Muscle layer of duodenum (tissue), 2 donors: Measurements from ENCODE around the gene ALX4.

Source experiments
- H3K27ac ChIP-seq: one replicate; pipeline ENCODE4 v1.7.0; 2013; ENCODE audit warnings: mild to moderate bottlenecking, low read length
- H3K27me3 ChIP-seq: one replicate; pipeline ENCODE4 v1.7.0; 2013; ENCODE audit warnings: low read depth, mild to moderate bottlenecking, control low read depth, low read length
- H3K36me3 ChIP-seq, 2 donors: one replicate each; pipeline ENCODE4 v1.7.0; 2013; ENCODE audit warnings: low read length in 2 of 2, control low read depth in 1 of 2, mild to moderate bottlenecking in 1 of 2; ENCODE audit not compliant: insufficient read depth in 2 of 2, control insufficient read depth in 1 of 2
- H3K4me1 ChIP-seq, 2 donors: one replicate each; pipeline ENCODE4 v1.7.0; 2013; ENCODE audit warnings: low read length in 2 of 2, mild to moderate bottlenecking in 2 of 2, control low read depth in 1 of 2, moderate library complexity in 1 of 2; ENCODE audit not compliant: insufficient read depth in 2 of 2, control insufficient read depth in 1 of 2
- H3K4me3 ChIP-seq, 2 donors: one replicate each; pipeline ENCODE4 v1.7.0; 2013; ENCODE audit warnings: low read length in 2 of 2, low read depth in 1 of 2, mild to moderate bottlenecking in 1 of 2
- H3K9me3 ChIP-seq, 2 donors: one replicate each; pipeline ENCODE4 v1.7.0; 2013; ENCODE audit warnings: low read length in 2 of 2, control low read depth in 1 of 2, mild to moderate bottlenecking in 1 of 2; ENCODE audit not compliant: control insufficient read depth in 1 of 2
- donor health status: healthy.

ALX4 gene

DNA sequence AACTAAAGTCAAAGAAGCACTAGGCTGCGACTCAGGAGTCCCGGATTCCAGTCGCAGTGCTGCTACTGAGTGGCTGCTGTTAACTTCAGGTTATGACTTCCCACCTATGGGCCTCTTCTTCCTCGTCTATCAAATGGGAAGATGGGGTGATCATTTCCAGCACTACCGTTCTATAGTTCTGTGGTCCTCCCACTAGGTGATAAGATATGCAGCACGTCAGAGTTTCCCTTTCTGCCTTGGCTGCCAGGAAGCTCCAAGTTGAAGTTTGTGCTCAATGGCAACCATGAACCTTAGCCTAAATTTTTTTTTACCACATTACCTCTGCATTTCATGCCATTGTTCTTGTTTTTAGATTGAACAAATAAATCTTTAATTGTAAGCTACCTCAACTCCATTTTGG is 38.7 kb downstream of the ALX4 start:
- no peaks in the 10 kb centered on the region for H3K27me3 ChIP-seq
- no peaks in the 10 kb centered on the region for H3K4me1 ChIP-seq
- no peak overlapping the region for H3K4me3 ChIP-seq
- no peak overlapping the region for H3K27ac ChIP-seq
- H3K36me3 ChIP-seq = no peaks in the 10 kb centered on the region
- no peaks in the 10 kb centered on the region for H3K9me3 ChIP-seq

DNA sequence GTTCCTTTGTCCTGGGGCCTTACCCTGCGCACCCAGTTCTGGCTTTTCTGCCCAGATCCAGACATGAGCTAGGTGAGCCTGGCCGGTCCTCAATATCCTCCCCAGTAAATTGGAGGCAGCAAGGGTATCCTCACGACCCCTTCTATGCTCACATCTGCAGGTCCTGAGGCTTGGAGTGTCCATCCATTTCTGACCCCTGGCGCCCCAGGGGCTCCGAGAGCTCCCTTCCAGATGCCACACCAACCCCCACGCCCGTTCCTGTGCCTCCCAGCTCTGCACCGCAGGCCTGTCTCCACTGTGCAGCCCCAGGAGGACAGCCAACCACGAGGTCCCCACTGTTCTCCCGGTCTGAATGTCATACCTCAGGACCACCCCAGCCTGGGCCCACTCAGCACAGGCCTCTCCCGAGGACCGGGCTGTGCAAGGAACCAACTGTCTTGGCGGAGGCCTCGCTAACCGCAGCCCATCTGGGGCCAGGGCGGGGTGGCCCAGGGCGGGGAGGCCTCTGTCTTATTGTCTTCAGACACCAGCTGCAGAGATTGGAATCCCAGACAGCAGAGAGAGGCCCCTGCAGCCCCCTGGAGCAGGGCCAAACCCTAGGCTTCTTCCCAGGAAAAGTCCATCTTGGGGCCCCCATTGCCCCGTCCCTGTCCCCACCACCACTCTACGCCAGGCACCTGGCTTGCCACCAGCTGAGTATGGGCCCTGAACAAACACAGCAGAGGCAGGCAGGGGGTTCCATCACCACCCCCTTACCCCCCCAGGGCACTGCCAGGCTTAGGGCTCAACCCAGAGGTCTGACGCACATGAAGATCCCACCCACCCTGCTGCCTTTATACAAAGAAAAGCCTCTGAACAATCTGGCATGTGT is 39.3 kb downstream of the ALX4 start:
- no peak overlapping the region for H3K4me3 ChIP-seq
- H3K4me1 ChIP-seq = no peaks in the 10 kb centered on the region
- no peaks in the 10 kb centered on the region for H3K9me3 ChIP-seq
- H3K27ac ChIP-seq = no peak overlapping the region
- no peaks in the 10 kb centered on the region for H3K36me3 ChIP-seq
- H3K27me3 ChIP-seq = no peaks in the 10 kb centered on the region

DNA sequence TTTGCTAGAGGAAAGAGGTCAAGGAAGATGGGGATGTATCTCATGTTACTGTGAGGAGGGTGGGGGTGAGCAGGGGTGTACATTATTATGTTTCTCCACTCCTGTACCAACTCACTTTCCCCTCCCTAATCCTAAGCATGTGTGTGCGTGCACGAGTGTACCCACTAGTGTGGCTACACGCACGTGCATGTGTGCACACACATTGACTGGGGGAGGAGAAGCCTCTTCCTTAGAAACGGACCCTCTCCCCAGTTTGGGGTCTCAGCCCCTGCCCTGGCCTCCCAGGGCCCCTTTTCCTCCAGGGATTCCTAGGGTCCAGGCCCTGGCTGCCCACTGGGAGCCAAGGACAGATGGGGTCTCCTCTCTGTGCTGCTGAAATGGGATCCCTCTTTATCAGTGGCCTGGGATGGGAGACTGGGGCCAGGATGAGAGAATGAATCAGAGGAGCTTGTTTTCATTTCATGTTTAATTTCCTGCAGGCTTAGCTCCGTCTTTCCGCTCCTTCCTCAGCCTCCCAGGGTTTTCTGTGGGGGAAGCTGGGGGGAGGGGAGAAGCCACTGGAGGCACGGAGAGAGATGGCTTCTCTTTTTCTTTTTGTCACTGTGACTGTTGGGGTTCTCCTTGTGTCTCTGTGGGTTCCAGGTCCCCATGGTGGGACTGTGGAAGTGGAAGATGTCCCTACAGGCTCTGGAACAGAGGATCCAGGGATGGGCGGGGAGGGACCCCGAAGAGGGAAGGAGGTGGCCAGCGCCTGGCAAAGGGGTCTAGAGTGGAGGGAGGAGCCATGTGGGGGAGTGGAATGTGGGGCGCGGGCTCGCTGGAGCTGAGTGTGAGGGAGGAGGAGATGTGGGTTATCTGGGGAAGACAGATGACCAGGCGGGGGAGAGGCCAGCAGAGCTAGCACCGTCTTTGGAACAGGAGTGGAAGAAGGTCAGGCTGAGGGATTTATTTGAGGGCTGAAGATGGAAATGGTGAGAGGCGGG is 40.3 kb downstream of the ALX4 start:
- Histone ChIP-seq H3K4me1 (no peaks in the 10 kb centered on the region), H3K27me3 (no peaks in the 10 kb centered on the region), H3K36me3 (no peaks in the 10 kb centered on the region), H3K4me3 (no peak overlapping the region), H3K9me3 (no peaks in the 10 kb centered on the region), H3K27ac (no peak overlapping the region)

DNA sequence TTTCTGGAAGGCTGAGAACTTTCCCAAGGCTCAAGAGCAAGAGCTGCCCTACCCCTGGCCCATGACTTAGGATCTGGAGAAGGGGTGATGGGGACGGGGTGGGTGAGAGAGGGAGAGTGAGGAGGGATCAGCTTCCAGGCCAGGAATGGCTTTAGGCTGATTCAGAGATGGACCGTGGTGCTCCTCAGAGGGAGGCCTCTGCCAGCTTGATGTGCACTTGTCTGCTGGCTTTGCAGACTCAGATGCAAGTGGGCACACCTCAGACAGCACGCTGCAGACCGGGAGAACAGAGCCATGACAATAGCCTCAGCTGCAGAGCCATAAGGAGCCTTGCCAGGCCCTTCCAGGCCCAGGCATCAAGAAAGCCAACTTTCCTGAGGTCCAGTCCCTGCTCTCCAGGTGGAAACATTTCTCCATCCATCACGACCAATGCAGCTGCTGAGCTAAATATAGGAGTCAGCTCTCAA is 41.3 kb downstream of the ALX4 start:
- H3K27me3 ChIP-seq = no peaks in the 10 kb centered on the region
- H3K4me1 ChIP-seq = no peaks in the 10 kb centered on the region
- no peak overlapping the region for H3K4me3 ChIP-seq
- H3K36me3 ChIP-seq = no peaks in the 10 kb centered on the region
- H3K27ac ChIP-seq = no peak overlapping the region
- no peaks in the 10 kb centered on the region for H3K9me3 ChIP-seq

DNA sequence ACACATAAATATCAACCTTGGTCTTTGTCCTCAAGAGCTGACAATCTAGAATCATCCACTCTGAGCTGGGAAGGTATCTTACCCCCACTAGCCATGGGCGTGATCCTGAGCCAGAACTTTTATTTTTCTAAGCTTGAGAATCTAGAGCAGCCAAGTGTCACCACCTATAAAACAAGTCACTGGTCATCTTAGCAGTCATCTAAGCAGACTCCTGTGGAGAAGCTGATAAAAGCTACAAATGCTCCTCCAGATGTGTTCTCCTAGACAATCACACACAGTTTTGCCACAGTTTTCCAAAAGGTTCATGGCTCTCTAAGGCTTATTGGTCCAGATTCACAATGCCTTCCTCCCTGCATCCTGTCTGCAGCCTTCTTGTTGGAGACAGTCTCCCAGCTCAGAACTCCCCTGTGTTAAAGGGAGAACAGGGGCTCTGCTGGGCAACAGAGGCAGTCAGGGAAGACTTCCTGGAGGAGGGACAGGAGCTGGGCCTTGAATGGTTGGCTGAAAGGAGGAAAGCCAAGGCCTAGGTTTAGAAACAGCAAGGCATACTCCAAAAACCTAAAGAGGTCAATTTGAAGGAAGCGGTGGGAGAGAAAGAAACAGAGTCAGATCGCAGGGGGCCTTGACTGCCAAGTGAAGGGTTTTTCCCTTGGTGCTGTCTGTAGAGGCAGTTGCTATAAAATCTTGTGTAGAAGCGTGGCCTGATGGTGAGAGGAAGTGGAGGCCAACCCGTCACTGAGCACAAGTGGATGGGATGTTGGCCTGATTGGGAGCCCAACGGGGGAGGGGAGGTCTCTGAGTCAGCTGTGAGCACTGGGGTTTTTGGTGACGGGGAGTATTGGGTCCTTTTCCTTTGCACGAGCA is 42.0 kb downstream of the ALX4 start:
- no peak overlapping the region for H3K4me3 ChIP-seq
- no peaks in the 10 kb centered on the region for H3K9me3 ChIP-seq
- no peaks in the 10 kb centered on the region for H3K36me3 ChIP-seq

DNA sequence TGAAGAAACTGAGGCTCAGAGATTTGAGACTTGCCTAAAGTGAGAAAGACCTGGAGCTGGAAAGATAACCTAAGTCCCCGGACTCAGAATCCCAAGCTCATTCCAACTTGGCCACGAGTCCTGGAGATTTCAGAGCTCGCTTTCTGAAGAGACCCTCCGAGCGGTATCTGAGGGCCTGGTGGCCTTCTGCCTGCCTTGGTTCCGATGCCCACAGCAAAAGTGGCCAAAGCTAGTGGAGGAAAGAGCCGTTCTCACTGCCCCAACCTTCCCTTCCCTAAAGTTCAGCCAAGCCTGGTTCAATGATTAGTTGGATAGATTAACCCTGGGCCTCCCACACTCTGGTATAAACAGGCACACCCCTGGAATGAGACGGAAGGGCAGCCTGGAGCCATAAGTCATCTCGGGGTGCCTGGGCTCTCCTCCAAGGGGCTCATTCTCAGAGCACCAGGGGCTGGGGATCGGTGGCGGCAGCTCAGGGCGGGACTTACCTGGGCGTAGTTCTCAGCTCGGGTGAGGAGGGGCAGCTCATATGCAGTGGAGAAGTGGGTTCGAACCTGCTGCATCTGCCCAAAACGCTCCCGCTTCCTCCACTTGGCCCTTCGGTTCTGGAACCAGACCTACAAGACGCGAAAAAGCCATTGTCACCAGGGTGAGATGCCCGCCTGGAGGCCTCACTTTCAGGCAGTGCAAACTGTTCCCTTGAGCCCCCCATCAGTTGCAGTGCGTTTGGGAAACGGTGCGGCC is 42.8 kb downstream of the ALX4 start:
- Histone ChIP-seq H3K4me3 (no peak overlapping the region), H3K9me3 (no peaks in the 10 kb centered on the region), H3K4me1 (no peaks in the 10 kb centered on the region), H3K27me3 (no peaks in the 10 kb centered on the region), H3K36me3 (no peaks in the 10 kb centered on the region), H3K27ac (no peak overlapping the region)

More for the DNA sequence above, 42.0 kb downstream of the ALX4 start:
- Histone ChIP-seq H3K27ac (no peak overlapping the region), H3K4me1 (no peaks in the 10 kb centered on the region), H3K27me3 (no peaks in the 10 kb centered on the region)

- H3K9me3 ChIP-seq = no peaks in the 10 kb centered on the region
- no peak overlapping the region for H3K27ac ChIP-seq
- H3K4me1 ChIP-seq = no peaks in the 10 kb centered on the region
- H3K27me3 ChIP-seq = no peaks in the 10 kb centered on the region
- H3K4me3 ChIP-seq = no peak overlapping the region
- no peaks in the 10 kb centered on the region for H3K36me3 ChIP-seq
Measured at GRCh38 chr11:44266056-44266780, 43.7 kb downstream of the ALX4 start.

DNA sequence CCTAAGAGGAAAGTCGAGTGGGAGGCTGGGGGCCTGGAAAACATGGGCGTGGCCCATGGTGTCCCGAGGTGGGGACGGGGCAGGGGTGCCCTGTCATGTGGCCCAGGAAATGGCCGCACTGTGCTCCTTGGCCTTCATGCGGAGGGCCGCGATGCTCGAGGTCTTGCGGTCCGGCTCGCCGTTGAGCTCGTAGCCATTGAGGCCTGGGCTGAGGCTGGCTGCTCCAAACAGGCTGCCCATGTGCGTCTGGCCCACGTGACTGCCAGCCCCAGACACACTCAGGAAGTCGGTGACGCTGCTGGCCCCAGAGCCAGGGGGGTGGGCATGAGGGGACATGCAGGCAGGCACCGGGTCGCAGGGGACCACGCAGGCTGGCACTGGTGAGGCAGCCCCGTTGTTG is 45.2 kb downstream of the ALX4 start:
- no peaks in the 10 kb centered on the region for H3K36me3 ChIP-seq
- no peaks in the 10 kb centered on the region for H3K9me3 ChIP-seq
- H3K4me1 ChIP-seq = no peaks in the 10 kb centered on the region
- H3K27me3 ChIP-seq = no peaks in the 10 kb centered on the region
- no peak overlapping the region for H3K27ac ChIP-seq
- no peak overlapping the region for H3K4me3 ChIP-seq

GRCh38 chr11:44264438-44264749 is 45.5 kb downstream of the ALX4 start:
- no peaks in the 10 kb centered on the region for H3K36me3 ChIP-seq
- H3K27ac ChIP-seq = no peak overlapping the region
- no peak overlapping the region for H3K4me3 ChIP-seq
- no peaks in the 10 kb centered on the region for H3K27me3 ChIP-seq
- no peaks in the 10 kb centered on the region for H3K4me1 ChIP-seq
- H3K9me3 ChIP-seq = no peaks in the 10 kb centered on the region
